Left ventricle myocardium inferior (tissue), 1 donor: ENCODE data around the gene SEC14L5. TPM values are rescaled to one million over a fixed set of nuclear protein-coding genes. Genes with fewer than 3 reads are reported as not detected.

ENCODE experiments used
- DNase-seq: peaks from one replicate; pipeline ENCODE4 v3.0.0-alpha.2; 2020
- H3K27ac ChIP-seq: fragments of 200-600 bp; replicated peaks from 2 replicates; pipeline ENCODE4 v1.8.0; 2021
- H3K27me3 ChIP-seq: fragments of 200-600 bp; 2 replicates; pipeline ENCODE4 v1.8.0; 2021; ENCODE audit warnings: low read depth
- H3K36me3 ChIP-seq: fragments of 200-600 bp; 2 replicates; pipeline ENCODE4 v1.8.0; 2021
- H3K4me1 ChIP-seq: fragments of 200-600 bp; 2 replicates; pipeline ENCODE4 v1.8.0; 2021
- H3K4me3 ChIP-seq: fragments of 200-600 bp; 2 replicates; pipeline ENCODE4 v1.8.0; 2021; ENCODE audit warnings: mild to moderate bottlenecking, moderate library complexity
- H3K9me3 ChIP-seq: fragments of 200-600 bp; replicated peaks from 2 replicates; pipeline ENCODE4 v1.8.0; 2021
- intact Hi-C: fragments of 100-400 bp; cut with micrococcal nuclease; formaldehyde crosslinking; loops from one replicate; pipeline ENCODE4 v1.11.0; 2022
- total RNA-seq: library from RNA; stranded (reverse); fragmentation: NEBNext Ultra II Directional; extraction: Animal tissue kit (Norgen Biotek cat#: 25700); gene quantifications from one replicate; pipeline ENCODE4 v1.2.1, GENCODE V29; 2021
- TF ChIP-seq, protein P1 (sequence below): fragments of 200-600 bp; IDR thresholded peaks from 2 replicates; pipeline ENCODE4 v1.8.0; 2021; ENCODE audit warnings: antibody characterized with exemption, mild to moderate bottlenecking, borderline replicate concordance
- donor health status: DM: no; HTN: yes; CAD: no; lungs with severe emphysema.

The SEC14L5 gene
- total RNA-seq, 1 donor from 2014 or later = 15.5 TPM

DNA sequence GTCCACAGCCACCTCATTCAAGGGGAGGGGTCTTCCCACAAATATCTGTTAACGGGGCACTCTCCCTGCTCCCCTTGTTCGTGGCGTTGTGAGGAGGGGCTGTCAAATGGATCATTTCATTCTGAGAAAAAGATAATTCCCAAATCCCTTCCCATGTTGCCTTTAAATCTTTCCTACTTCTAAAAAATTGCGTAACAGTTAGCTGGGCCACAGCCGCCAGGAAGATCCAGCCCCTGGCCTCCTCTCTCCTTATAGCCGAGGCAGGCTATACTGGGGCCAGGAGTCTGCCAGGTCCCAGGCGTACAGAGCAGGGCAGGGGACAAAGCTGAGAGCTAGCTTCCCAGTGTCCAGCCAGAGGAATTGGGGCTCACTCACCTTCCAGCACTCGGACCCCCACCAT, 107.2 kb downstream of the SEC14L5 start:
- H3K36me3 ChIP-seq = no peaks in the 10 kb centered on the region
- DNase-seq = no peak

DNA sequence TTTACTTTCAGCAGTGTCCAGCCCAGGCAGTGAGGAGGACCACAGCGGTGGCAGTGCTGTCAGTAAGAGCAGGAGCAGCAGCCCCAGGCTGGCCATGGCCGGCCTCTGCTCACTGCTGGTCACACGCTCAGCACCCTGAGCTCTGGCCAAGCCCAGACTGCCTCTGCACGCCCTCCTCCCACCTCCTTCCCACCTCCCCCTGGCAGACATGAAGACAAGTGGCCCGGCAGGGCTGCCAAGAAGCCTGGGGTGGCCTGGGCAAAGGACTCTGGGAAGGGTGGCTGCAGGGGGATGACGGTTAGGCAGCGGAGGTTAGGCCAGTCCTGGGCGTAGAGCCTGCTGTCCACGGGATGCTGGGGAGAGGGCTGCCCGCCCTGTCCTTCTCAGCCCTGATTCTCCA, 107.7 kb downstream of the SEC14L5 start, which contains the start of gene C16orf89:
Gene C16orf89, minus strand, starts transcription at position 144 of the 400 bp plus-strand sequence. Its CDS starts 48 bp downstream, at position 96.
- no peak within 1 kb of the TSS for H3K27ac ChIP-seq
- H3K4me1 ChIP-seq = peaks cover 8% of the 10 kb centered on the region
- no peak for DNase-seq
- intact Hi-C loops = no loop called here
- no peak within 1 kb of the TSS for H3K4me3 ChIP-seq
- no peaks in the 10 kb centered on the region for H3K27me3 ChIP-seq
- TF ChIP-seq, protein P1, sequence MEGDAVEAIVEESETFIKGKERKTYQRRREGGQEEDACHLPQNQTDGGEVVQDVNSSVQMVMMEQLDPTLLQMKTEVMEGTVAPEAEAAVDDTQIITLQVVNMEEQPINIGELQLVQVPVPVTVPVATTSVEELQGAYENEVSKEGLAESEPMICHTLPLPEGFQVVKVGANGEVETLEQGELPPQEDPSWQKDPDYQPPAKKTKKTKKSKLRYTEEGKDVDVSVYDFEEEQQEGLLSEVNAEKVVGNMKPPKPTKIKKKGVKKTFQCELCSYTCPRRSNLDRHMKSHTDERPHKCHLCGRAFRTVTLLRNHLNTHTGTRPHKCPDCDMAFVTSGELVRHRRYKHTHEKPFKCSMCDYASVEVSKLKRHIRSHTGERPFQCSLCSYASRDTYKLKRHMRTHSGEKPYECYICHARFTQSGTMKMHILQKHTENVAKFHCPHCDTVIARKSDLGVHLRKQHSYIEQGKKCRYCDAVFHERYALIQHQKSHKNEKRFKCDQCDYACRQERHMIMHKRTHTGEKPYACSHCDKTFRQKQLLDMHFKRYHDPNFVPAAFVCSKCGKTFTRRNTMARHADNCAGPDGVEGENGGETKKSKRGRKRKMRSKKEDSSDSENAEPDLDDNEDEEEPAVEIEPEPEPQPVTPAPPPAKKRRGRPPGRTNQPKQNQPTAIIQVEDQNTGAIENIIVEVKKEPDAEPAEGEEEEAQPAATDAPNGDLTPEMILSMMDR = no peak
- no peaks in the 10 kb centered on the region for H3K9me3 ChIP-seq
- no peaks in the 10 kb centered on the region for H3K36me3 ChIP-seq

More for the DNA sequence above, 107.2 kb downstream of the SEC14L5 start:
- no peaks in the 10 kb centered on the region for H3K27me3 ChIP-seq
- intact Hi-C loops = no loop called here
- peaks cover 8% of the 10 kb centered on the region for H3K4me1 ChIP-seq
- H3K4me3 ChIP-seq = no peak overlapping the region
- no peaks in the 10 kb centered on the region for H3K9me3 ChIP-seq
- H3K27ac ChIP-seq = no peak overlapping the region
- TF ChIP-seq, protein P1 = no peak

DNA sequence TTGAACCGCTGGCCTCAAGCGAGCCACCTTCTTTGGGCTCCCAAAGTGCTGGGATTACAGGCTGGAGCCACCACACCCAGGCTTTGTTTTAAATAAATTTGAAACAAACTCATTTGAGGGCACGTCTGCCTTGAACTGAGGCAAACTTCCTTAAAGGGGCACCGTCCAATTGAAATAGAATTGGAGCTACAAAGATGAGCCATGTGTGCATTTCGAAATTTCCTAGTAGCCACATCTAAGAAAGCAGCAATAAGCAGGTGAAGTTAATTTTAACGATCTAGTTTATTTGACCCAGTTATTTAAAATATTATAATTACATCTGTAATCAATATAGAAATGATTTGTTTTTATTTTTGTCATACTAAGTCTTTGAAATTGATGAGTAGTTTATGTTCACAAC, 108.4 kb downstream of the SEC14L5 start:
- H3K27ac ChIP-seq = no peak overlapping the region
- H3K9me3 ChIP-seq = no peaks in the 10 kb centered on the region

More for the DNA sequence above, 108.4 kb downstream of the SEC14L5 start:
- H3K36me3 ChIP-seq = no peaks in the 10 kb centered on the region
- peaks cover 14% of the 10 kb centered on the region for H3K4me1 ChIP-seq
- no peak overlapping the region for H3K4me3 ChIP-seq
- TF ChIP-seq, protein P1 = no peak
- intact Hi-C loops = no loop called here
- no peaks in the 10 kb centered on the region for H3K27me3 ChIP-seq
- no peak for DNase-seq

Other genes with a start within 250 kb of the SEC14L5 start
- gene ANKS3, start 224.1 kb upstream of the SEC14L5 start, total RNA-seq = 8.7 TPM
- gene DNAAF8, start 223.8 kb upstream of the SEC14L5 start, total RNA-seq = 0.77 TPM
- gene ZNF500, start 191.2 kb upstream of the SEC14L5 start, total RNA-seq = 5.4 TPM
- not detected for gene SEPTIN12, start 170.0 kb upstream of the SEC14L5 start, total RNA-seq
- gene SMIM22, start 163.0 kb upstream of the SEC14L5 start, total RNA-seq = not detected
- 97.4 TPM for gene ROGDI, start 155.7 kb upstream of the SEC14L5 start, total RNA-seq
- 86.7 TPM for gene GLYR1, start 111.0 kb upstream of the SEC14L5 start, total RNA-seq
- gene UBN1, start 110.8 kb upstream of the SEC14L5 start, total RNA-seq = 41.1 TPM
- gene PPL, start 21.2 kb upstream of the SEC14L5 start, total RNA-seq = 7.6 TPM
- 6.6 TPM for gene NAGPA, start 75.6 kb downstream of the SEC14L5 start, total RNA-seq
- gene C16orf89, start 107.6 kb downstream of the SEC14L5 start, total RNA-seq = 5.9 TPM
- 7.3 TPM for gene ALG1, start 113.5 kb downstream of the SEC14L5 start, total RNA-seq
- gene EEF2KMT, start 139.5 kb downstream of the SEC14L5 start, total RNA-seq = 7.3 TPM